ENCODE measurements around the gene MOB3B.

Gene MOB3B

DNA sequence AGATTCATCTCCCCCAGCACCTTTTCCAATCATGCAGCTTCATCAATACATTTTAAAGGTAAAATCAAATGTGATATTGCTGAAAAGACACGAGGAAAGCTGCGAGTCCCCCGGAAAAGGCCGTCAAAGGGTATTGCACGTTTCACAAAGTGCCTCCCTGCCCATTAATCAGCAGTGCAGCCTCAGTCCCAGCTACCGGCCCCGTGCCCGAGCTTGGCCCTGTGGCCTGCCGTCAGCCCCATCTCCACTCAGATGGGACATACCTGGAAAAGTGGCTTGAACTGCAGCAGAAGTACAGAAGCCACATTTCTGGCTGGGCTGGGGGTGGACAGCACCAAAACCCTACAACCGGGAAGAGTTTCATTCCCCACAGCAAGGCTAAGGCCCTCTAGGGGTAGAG is 192.8 kb downstream of the MOB3B start:
- DNase-seq (ENCODE audit: low read depth), result no peak

DNA sequence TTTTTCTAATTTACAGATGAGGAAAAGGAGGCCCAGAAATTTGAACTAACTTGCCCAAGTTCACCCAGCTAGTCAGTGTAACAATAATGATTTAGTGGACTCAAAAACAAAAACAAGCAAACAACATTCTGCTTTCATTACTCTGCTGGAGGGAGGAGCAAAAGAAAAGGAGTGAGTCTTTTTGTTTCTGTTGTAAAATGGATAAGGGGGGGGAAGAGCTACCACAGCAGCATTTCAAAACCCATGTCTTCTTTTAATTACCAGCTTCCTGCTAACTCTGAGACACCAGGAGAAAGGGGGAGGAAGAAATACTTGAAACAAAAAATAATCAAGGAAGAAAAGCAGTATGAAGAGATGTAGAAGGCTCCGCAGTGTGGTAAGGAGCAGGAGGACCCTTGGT is 193.5 kb downstream of the MOB3B start:
- no peak for DNase-seq (ENCODE audit: low read depth)

DNA sequence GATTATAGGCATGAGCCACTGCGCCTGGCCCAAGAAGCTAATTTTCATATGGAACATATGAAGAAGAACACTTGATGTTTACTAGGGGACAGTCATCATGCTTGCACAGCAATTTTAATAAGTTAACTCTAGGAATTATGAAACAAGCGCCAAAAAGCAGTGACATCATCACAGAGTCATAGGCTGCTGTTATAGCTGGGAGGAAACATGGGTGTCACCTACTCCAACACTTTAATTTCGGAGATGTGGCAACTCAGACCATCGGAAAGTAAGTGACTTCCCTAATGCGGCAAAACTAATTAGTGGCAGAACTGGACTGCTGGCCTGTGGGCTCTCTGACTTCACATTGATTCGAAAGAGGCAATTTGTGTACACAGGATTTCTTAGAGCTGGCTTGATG is 194.5 kb downstream of the MOB3B start:
- DNase-seq (ENCODE audit: low read depth), result no peak

GRCh38 chr9:27333241-27334052 is 196.2 kb downstream of the MOB3B start:
- DNase-seq (ENCODE audit: low read depth), result peak; percentile 24

GRCh38 chr9:27331393-27331792 is 198.2 kb downstream of the MOB3B start:
- no peak for DNase-seq (ENCODE audit: low read depth)

DNA sequence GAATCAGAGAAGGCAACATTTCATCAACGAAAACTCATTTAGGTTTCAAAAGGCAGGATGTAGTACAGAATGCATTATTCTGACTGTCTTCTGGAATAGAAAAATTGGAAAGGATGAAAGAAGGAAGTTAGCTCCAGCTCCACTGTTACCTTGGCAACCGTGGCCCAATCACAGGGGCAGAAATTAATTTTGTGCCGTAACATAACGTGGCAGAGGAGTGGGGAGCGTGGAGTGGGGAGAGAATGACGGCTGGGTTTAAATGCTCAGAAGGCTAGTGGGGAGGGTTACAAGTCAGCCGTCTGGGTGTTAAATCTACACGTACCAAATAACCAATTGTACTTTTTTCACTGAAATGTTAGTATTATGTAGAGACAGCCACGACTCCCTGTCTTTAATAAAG is 200.3 kb downstream of the MOB3B start:
- DNase-seq (ENCODE audit: low read depth), result no peak

- no peak for DNase-seq (ENCODE audit: low read depth)
These were observed 201.1 kb downstream of the MOB3B start for GRCh38 chr9:27328483-27328882.

DNA sequence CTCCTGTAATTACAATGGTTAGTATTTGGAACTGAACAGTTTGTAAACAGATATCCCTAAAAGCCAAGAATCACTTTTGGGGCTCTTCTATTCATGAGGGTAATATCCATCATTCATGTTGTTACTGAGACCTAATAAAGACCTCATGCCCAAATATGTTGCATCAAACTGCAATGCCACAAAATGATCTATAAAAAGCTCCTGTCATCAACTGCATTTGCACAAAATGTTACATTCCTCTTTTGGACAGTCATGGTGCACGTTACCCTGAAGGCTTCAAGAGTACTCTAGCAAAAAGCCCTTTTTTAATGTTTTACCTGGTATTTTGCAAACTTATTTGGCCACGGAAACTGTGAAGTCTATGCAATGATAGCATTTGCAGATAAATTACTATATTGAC is 218.4 kb downstream of the MOB3B start:
- DNase-seq (ENCODE audit: low read depth), result no peak

DNA sequence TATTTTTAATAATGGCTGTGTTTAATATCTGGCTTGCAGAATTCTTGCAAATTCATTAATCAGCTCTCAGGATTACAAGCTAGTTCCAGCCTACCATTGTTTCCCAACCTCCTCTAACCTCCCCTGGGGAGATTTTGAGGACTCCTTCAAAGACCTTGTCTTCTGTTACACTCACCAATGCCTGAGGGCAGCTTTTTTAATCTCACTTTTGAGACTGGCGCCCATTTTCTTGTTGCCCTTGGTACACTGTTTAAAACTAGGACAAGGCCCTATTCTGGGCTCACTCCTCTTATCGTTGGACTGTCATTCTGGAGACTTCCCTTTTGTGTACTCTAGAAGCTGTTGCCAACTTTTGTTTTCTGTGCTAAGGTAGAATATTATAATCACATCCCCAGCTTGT is 219.0 kb downstream of the MOB3B start:
- DNase-seq (ENCODE audit: low read depth), result no peak

GRCh38 chr9:27308691-27309390 is 220.8 kb downstream of the MOB3B start:
- no peak for DNase-seq (ENCODE audit: low read depth)

DNA sequence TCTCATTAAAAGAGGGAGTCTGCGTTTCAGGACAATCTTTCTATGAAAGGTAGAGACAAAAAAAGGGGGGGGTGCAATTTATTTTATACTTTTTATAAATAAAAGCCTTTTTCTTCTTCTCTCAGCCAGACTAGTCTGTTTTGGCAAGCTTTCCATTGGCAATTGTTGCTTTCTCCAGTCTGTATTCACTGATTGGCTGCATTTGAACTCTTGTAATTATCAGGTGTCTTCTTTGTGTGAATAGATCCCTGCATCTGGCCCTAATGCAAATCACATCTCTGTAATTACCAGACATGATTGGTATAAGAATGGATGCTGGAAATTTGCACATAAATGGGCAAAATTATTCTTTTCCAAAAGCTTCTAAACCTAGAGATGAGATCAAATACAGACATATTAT is 225.1 kb downstream of the MOB3B start:
- DNase-seq (ENCODE audit: low read depth), result no peak

DNA sequence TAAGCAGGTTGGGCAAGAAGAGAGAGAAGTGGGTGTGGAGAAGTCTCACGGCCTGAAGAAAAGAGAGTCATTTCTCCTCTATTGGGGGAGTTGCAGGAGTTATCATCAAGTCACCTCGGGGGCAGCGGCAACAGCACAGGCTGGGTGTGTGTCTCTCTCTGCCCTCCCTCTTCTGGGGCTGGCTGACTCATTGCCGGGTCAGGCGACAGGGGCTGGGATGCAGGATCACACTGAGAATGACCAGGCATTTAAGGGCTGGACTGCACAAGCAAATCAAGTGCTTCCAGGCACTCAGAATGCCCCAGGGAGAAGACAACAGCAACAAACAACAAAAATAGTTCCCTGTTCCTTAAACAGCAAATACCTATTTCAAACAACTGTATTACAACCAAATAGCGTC is 226.4 kb downstream of the MOB3B start:
- DNase-seq (ENCODE audit: low read depth), result no peak

DNA sequence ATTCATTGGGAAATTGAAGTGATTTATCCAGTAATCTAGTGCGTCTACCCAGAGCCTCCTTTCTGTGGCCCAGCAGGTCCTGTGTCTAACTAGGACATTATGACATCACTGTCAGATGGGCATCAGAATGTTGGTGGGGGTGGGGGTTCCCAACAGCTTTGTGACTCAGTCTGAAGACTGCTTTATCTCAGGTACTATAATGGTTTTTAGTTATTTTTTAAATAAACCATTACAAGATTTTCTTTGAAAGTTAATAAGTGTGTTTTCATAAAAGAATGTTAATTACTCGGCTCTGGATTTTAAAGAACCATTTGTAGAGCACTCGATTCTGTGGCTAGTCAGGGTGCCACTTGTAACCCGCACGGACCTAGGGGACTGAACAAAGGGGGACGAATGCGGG is 232.6 kb downstream of the MOB3B start, which contains the start of gene EQTN:
EQTN (minus strand) TSS at position 101 of the 400 bp plus-strand sequence; CDS start at position 6, 95 bp downstream.
- DNase-seq (ENCODE audit: low read depth), result no peak

GRCh38 chr9:27293996-27294395 is 235.6 kb downstream of the MOB3B start:
- DNase-seq (ENCODE audit: low read depth), result no peak

DNA sequence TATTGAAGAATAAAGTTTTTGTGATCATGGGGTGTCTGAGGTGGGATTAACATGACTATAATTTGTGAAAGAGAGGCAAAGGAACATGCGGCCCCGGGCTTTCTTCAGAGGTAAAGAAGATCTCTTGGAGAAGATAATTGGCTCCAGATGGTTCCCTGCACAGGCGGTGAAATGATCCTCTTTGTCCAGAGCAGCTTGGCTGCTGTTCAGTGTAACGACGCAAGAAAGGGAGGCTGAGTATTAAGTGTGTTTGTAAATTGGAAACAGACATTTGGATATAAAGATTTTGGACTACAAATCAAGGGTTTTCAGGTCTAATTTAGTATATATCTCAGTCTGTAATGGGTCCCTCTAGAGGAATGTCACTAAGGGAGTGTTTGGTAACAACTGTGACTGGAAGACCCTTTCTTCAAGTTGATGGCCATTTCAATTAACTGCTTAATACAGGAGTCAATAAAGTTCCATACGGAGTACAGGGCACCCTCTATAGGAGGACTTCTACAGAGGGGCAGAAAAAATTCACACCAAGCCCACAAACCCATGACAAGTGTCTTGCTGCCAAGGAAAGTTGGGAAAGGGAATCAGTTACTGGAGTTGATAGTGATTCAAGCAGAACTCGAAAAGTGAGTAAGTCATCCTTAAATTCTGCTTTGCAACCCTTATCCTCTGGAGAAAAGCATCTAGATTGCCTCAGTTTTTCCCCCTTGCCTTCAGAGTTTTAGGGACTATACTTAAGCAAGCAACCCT is 236.8 kb downstream of the MOB3B start:
- no peak for DNase-seq (ENCODE audit: low read depth)

DNA sequence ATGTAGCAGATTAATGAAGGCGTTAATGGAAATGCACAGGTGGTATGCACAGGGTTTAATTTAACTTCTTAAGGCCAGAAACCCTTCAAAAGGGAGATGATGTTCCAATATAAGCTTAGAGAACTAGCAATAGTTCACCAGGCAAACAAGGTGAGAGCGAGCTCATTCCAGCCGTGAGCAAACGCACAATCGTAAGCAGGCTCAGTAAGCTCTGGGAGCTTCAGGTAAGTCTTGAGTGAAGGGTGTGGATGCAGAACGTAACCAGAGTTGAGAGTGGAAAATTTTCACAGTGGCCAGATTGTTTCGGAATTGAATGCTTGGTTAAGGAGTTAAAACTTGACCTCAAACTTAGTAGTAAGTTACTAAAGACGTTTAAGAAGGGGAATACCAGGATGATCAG is 238.3 kb downstream of the MOB3B start:
- DNase-seq (ENCODE audit: low read depth), result no peak

- no peak for DNase-seq (ENCODE audit: low read depth)
These were observed 247.3 kb downstream of the MOB3B start for GRCh38 chr9:27282269-27282668.

- no peak for DNase-seq (ENCODE audit: low read depth)
These were observed 248.8 kb downstream of the MOB3B start for GRCh38 chr9:27280860-27281259.

GRCh38 chr9:27280249-27280648 is 249.4 kb downstream of the MOB3B start:
- DNase-seq (ENCODE audit: low read depth), result no peak

DNA sequence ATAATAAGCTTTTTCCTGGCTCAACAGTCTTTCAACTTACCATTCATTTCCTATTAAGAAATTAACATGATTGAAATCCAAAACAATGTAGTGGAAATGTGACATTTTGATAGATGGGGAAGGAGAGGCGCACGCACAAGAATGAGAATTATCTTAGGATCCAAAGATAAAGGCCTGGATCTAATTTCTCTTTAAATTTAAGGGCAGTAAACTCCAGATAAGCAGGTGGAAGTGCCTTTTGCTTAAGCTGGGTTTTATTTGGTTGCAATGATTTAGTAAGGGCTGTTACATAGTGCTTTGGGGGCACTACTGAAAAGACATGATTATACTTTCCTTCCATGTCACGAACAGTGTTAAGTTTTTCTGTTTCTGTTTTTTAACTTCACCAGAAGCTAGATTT is 250.0 kb downstream of the MOB3B start:
- no peak for DNase-seq (ENCODE audit: low read depth)

DNA sequence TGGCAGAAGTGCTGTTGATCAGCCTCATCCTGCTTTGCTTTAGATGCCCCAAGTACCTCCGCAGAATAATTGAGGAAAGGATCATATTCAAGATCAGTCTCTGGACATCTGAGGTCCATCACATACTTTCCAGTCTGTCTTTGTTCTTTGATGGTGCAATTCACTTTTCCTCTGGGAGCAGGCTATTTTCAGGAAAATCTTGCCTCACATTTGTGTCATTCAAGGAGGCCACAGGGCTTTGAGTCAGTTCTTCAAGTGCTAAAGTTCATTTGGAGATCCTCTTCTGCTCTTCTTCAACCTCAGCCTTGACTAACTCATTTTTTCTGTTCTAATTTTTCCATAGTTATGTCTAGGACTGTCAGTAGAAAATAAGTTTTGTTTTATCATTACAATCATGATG is 251.2 kb downstream of the MOB3B start:
- DNase-seq (ENCODE audit: low read depth), result no peak

- no peak for DNase-seq (ENCODE audit: low read depth)
These were observed 253.2 kb downstream of the MOB3B start for GRCh38 chr9:27276193-27277030.
